ENCODE results near the gene SH3RF3.

DNA sequence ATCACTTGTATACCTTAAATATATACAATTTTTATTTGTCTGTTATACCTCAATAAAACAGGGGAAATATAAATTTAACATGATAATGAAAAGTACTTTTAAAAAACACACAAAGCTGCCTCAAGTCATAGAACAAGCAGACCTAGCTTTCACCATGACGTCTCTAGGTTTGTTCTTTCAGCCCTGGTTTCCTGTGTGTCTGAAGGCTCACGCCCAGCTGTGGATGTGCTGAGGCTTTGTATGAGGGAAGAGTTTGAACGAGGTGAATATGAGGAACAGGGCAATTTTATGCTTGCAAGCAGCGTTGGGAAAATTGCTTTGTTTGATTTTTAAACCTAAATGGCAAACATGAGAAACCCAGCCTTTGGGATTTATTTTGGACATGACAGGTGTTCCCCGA is 15.3 kb downstream of the SH3RF3 start:
- TF ChIP-seq POLR2A (IDR thresholded peaks at IDR 0.05; ENCODE audit: low read length) (no peak), GATA1 (IDR thresholded peaks at IDR 0.05; ENCODE audit: low read depth, low read length) (no peak)
